Glutamatergic neuron (in vitro differentiated cells): ENCODE measurements around the gene ERN1. TPM values are rescaled to one million over a fixed set of nuclear protein-coding genes. Genes with fewer than 3 reads are reported as not detected.

Experiments used
- total RNA-seq: library from RNA; stranded (reverse); fragmentation: NEBNext Ultra II Directional; extraction: Animal tissue kit (Norgen Biotek cat#: 25700); gene quantifications from one replicate; pipeline ENCODE4 v1.2.1, GENCODE V29; 2021; ENCODE audit not compliant: unreplicated experiment

The ERN1 gene
- total RNA-seq, 1 donor from 2014 or later = 6.9 TPM

Other genes with a start within 250 kb of the ERN1 start
- gene GH2, start 248.2 kb downstream of the ERN1 start, total RNA-seq = not detected
- not detected for gene CSH1, start 233.6 kb downstream of the ERN1 start, total RNA-seq
- gene CSHL1, start 218.9 kb downstream of the ERN1 start, total RNA-seq = not detected
- not detected for gene GH1, start 211.3 kb downstream of the ERN1 start, total RNA-seq
- gene CD79B, start 197.8 kb downstream of the ERN1 start, total RNA-seq = not detected
- 7.9 TPM for gene SCN4A, start 157.2 kb downstream of the ERN1 start, total RNA-seq
- gene PRR29, start 131.8 kb downstream of the ERN1 start, total RNA-seq = not detected
- not detected for gene ICAM2, start 109.5 kb downstream of the ERN1 start, total RNA-seq
- 11.7 TPM for gene TEX2, start 133.1 kb upstream of the ERN1 start, total RNA-seq